ENCODE measurements around the gene EPHA10.
"Not testable (repeated sequence)": the region's sequence is repeated elsewhere in the genome, so short reads cannot be mapped to it uniquely, and the experiment has no call there.

EPHA10 gene

DNA sequence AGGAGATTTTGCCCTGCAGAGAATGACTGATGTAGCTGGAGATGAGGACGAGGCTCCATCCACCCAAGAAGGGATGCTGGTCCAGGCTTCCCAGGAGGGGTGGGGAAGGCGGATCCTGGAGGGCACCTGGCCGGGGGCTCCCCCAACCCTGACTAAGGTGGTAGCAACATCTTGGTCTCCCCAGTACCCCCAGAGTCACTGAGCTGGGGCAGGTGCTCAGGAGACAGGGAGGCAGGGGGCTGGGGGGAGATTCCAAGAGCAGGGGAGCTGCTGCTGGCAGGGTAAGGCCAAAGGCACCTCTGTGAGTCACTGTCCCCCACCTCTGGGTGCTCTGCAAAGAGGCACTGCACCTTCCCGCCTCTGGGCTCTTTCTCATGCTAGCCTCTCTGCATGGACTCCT, 48.6 kb downstream of the EPHA10 start:
- no peak for DNase-seq (ENCODE audit: low read depth in 2 of 2)

GRCh38 chr1:37714689-37715088, 50.2 kb downstream of the EPHA10 start:
- no peak for DNase-seq (ENCODE audit: low read depth in 2 of 2)

- DNase-seq (ENCODE audit: low read depth in 2 of 2): no peak
Measured at GRCh38 chr1:37714226-37714625, 50.7 kb downstream of the EPHA10 start.

GRCh38 chr1:37708471-37708870, 56.4 kb downstream of the EPHA10 start:
- no peak for DNase-seq (ENCODE audit: low read depth in 2 of 2)

- DNase-seq (ENCODE audit: low read depth in 2 of 2): no peak
Measured at GRCh38 chr1:37705399-37705798, 59.5 kb downstream of the EPHA10 start.

- DNase-seq (ENCODE audit: low read depth in 2 of 2): peak; percentile 76 to 80
Measured at GRCh38 chr1:37704966-37705365, 60.0 kb downstream of the EPHA10 start.

GRCh38 chr1:37703061-37703460, 61.9 kb downstream of the EPHA10 start:
- no peak for DNase-seq (ENCODE audit: low read depth in 2 of 2)

DNA sequence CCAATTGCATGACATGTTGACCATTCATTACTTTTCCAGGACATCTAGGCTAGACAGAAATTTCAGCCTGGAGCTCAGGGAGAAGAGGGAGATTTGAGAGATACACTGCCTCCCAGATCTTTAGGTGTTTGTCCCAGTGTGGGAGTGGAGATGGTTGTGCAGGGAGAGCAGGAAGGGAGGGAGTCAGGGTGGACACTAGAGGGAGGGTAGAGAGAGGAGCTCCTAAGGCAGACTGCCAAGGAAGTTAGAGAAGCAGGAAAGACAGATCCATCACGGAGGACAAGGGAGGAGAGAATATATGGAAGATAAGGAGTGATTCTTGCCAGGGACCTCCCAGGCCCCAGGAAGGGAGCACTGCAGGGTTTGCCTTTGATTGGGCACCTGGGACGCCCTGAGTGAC, 63.9 kb downstream of the EPHA10 start:
- DNase-seq (ENCODE audit: low read depth in 2 of 2): no peak

DNA sequence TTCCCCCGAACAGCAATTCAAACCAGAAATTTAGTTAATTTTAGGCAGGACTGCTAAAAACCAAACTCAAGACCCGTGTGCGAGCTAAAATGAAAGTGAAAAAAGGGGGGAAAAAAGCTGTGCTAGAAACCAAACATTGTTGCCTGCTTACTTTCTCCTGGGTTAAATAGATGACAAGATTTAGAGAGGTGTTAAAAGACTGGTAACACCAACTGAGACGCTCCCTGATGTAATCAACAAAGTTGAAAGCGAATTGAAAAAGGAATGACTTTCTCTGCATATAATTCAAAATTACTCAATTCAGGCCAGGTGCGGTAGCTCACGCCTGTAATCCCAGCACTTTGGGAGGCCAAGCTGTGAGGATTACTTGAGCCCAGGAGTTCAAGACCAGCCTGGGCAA, 65.8 kb downstream of the EPHA10 start:
- DNase-seq (ENCODE audit: low read depth in 2 of 2): no peak

DNA sequence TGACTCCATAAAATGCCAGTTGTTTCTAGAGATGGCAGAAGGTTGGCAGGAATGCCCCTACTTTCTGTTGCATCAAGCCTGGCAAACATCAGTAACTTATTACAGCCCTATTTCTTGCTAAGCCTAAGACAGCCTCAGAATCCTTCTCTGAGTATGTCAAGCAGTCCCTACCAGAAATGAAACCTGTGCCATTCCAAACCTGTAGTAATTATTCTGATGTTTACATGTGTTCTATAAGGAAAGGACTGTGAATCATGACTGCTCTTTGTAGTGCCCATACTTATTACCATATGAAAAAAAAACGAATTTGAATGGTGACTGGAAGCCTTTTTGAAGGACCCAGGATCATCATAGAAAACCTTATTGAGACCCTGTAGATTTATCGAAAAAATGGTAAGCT, 67.2 kb downstream of the EPHA10 start:
- DNase-seq (ENCODE audit: low read depth in 2 of 2): no peak

DNA sequence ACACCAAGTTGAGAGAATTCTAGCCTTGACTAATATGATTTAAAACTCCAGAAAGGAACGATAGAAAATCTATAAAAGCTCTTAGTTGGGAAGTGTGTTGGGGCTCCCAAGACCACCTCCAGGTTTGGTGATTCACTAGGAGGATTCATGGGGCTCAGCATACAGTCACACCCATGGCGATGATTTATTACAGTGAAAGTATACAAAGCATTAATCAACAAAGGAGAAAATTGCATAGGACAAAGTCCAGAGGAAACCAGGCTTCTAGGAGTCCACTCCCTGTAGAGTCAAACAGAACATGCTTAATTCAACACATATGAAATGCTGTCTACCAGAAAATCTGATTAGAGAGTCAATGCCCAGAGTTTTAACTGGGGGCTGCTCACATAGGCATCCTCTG, 67.8 kb downstream of the EPHA10 start:
- DNase-seq (ENCODE audit: low read depth in 2 of 2): no peak

- DNase-seq (ENCODE audit: low read depth in 2 of 2): no peak
Measured at GRCh38 chr1:37692834-37693175, 72.1 kb downstream of the EPHA10 start.

GRCh38 chr1:37692078-37692833, 72.7 kb downstream of the EPHA10 start, which contains the start of gene CDCA8:
Gene CDCA8, plus strand, starts transcription at chr1:37692516. Its CDS starts 175 bp downstream, at chr1:37692691.
- DNase-seq (ENCODE audit: low read depth in 2 of 2): peak; percentile 89 to 93

- no peak for DNase-seq (ENCODE audit: low read depth in 2 of 2)
Measured at GRCh38 chr1:37691497-37692077, 73.3 kb downstream of the EPHA10 start.

DNA sequence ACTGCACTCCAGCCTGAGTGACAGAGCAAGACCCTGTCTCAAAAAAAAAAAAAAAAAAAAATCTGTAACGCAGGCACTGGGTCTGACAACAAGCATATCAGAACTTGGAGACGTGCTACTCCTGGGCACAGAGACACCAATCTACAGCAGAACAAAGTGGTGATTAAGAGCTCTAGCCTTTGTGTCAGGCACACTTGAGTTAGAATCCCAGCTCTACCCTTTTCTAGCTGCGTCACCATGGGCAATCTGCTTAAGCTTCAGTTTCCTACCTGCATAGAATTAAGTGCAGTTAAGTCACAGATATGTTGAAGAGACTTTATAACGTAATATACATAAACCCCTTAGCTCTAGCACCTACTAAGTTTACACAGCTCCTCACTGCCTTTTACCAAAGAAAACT, 76.0 kb downstream of the EPHA10 start:
- DNase-seq (ENCODE audit: low read depth in 2 of 2): no peak

GRCh38 chr1:37687764-37688163, 77.2 kb downstream of the EPHA10 start:
- not testable (repeated sequence) for DNase-seq (ENCODE audit: low read depth in 2 of 2)

GRCh38 chr1:37685722-37686121, 79.2 kb downstream of the EPHA10 start:
- no peak for DNase-seq (ENCODE audit: low read depth in 2 of 2)

DNA sequence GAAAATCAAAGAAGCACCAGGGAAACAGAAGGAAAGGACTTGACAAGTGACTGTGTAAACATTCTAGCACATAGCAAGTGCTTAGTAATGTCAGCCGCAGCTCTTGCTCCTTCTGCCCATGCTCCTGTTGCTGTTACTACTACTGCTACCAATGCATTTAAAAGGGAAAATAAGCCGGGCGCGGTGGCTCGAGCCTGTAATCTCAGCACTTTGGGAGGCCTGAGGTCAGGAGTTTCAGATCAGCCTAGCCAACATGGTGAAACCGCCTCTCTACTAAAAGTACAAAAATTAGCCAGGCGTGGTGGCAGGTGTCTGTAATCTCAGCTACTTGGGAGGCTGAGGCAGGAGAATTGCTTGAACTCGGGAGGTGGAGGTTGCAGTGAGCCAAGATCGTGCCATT, 80.7 kb downstream of the EPHA10 start:
- DNase-seq (ENCODE audit: low read depth in 2 of 2): not testable (repeated sequence)

- DNase-seq (ENCODE audit: low read depth in 2 of 2): peak; percentile 15 to 23
Measured at GRCh38 chr1:37682334-37682987, 82.5 kb downstream of the EPHA10 start.

- no peak for DNase-seq (ENCODE audit: low read depth in 2 of 2)
Measured at GRCh38 chr1:37680933-37681332, 84.0 kb downstream of the EPHA10 start.

DNA sequence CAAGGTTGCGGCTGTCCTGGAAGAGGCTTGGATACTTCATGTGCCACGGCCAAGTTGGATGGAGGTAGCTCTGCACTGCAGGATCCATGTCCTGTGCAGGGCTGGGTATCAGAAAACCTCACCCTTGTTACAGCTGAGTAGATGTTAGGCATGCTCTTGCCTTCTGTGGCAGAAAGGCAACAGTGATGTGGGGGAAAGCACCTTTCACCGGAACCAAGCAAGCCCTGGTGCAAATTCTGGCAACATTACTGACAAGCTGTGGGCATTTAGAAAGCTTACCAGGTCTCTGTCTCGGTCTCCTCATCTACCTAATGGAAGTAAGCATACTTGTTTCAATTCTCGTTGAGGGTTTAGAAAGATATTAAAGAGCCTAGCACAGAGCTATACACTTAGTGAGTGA, 87.1 kb downstream of the EPHA10 start:
- no peak for DNase-seq (ENCODE audit: low read depth in 2 of 2)

GRCh38 chr1:37677143-37677439, 87.8 kb downstream of the EPHA10 start:
- DNase-seq (ENCODE audit: low read depth in 2 of 2): no peak

Measured in fibroblast of skin of left biceps (primary cell).